HG03025 (cell line): Measurements from ENCODE around the gene SPCS2.
"Not testable (repeated sequence)": the region's sequence is repeated elsewhere in the genome, so short reads cannot be mapped to it uniquely, and the experiment has no call there.

ENCODE experiments used
- ATAC-seq: cut with Tn5 transposase; IDR thresholded peaks from one replicate; pipeline ENCODE4 v1.9.1; 2021; ENCODE audit warnings: mild to moderate bottlenecking, moderate library complexity; ENCODE audit not compliant: unreplicated experiment, low FRiP score

SPCS2 gene

GRCh38 chr11:74948546-74948897 is 544 bp upstream of the SPCS2 start:
- peak; percentile 4 for ATAC-seq

DNA sequence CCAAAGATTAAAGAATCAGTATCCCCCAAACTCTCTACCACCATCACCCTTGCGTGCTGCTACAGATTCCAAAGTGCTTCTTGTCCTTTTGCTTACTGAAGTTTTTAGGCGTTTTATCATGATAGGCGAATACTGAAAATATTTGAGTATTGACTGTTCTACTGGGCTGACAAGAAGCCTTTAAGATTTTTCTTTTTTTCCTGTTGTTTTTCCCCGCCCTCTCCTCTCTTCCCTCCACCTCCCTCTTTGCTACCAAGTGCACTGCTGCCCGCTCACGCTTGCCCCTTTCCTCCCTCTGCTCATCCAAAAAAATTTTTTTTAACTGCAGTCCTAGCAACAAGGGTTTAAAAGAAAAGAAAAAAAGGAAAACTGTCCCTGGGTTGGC is 679 bp downstream of the SPCS2 start:
- no peak for ATAC-seq

- ATAC-seq: no peak
These were observed 1.4 kb downstream of the SPCS2 start for GRCh38 chr11:74950374-74950969.

DNA sequence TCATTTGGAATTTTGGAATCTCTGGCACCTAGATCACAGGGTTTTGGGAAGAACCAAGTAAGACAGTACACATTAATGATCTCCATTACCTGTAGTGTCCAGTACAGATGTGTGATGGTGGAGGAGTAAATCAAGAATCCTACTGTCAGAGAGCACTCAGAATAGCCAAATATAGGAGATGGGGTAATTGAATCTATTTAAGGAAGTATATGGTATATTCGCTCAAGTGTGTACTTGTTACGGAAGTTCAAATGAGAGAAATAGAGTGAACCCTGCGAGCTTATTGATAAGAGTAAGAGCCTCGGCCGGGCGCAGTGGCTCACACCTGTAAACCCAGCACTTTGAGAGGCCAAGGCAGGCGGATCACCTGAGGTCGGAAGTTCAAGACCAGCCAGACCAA is 2.2 kb downstream of the SPCS2 start:
- ATAC-seq: no peak

DNA sequence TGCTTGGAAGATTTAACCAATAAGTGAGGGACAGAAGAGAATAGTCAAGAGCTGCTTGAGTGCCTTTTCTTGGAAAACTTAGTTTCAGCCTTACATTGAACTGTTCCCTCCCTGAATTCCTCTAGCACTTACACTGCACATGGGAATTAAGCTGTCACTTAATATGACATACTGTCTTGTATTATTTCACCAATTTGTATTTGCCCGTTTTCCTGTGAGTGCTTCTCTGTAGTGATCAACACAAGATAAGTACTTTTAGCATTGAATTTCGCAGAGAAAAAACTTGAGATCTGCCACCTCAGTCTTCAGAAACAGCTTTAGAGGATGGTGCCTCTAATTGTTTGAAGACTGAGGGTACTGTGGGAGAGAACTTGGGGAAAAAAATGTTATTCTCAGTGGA is 3.7 kb downstream of the SPCS2 start:
- no peak for ATAC-seq

GRCh38 chr11:74953451-74953850 is 4.4 kb downstream of the SPCS2 start:
- no peak for ATAC-seq

GRCh38 chr11:74954199-74954598 is 5.1 kb downstream of the SPCS2 start:
- ATAC-seq: no peak

DNA sequence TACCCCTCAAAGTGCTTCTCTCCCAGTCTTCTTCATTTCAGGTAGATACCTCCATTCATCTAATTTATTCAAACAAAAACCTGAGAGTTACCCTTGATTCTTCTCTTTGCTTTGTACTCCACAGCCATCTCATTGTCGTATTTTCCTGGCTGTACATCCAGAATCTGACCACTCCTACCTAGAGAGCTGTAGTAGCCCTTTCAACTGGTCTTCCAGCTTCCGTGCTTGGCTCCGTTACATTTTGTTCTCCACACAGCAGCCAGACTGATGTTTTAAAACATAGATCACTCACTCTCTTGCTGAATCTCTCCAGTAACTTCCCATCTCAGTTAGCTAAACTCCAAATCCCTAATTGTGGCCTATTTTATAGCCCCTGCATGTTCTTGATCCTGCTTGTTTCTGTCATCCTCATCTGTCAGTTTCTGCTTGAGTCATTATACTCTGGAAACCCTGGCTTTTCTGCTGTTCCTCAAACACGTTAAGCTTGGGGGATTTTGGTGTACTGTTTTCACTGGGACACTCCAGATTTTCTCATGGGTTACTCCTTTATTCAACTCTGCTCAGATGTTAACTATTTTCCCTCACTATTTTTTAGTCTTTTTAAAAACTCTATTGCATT is 7.4 kb downstream of the SPCS2 start:
- no peak for ATAC-seq

GRCh38 chr11:74957937-74958629 is 9.0 kb downstream of the SPCS2 start:
- ATAC-seq: no peak

GRCh38 chr11:74960128-74960527 is 11.1 kb downstream of the SPCS2 start:
- ATAC-seq: not testable (repeated sequence)

GRCh38 chr11:74966651-74967050 is 17.6 kb downstream of the SPCS2 start:
- ATAC-seq: no peak

GRCh38 chr11:74970852-74971395 is 21.9 kb downstream of the SPCS2 start:
- ATAC-seq: no peak

DNA sequence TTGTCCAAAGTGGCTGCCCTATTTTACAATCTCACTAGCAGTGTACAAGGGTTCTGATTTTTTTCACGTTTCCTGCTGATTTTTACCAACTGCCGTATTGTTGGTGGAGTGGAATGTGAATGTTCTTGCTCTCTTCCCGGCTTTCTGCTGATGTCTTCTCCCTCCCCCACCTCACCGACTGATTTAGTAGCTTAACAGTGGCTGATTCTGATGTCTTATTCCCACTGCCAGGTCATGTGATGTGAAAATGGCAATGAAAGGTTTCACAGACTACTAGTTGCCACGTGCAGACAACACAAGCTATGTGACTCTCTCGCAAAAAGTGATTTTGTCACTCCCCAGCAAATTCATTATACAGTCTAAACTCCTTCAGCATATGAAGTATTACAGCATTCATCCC is 22.4 kb downstream of the SPCS2 start:
- no peak for ATAC-seq

DNA sequence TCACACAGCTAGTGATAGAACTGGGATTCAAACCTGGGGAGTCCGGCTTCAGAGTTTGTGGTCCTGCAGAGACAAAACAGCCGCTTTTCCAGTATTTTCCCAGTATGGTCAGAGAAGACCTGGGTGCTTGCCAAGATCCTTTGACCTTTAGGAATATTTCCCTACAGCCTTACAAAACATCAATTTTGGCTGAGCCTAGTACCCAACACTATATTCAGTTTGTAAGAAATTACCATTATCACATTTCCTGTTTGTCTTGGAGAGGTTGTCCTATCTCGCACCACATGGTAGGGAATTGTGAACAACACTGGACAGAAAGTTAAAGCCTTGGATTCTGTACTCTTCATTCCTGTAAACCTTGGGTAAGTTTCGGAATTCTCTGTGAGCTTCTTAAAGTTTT is 29.0 kb downstream of the SPCS2 start:
- no peak for ATAC-seq

DNA sequence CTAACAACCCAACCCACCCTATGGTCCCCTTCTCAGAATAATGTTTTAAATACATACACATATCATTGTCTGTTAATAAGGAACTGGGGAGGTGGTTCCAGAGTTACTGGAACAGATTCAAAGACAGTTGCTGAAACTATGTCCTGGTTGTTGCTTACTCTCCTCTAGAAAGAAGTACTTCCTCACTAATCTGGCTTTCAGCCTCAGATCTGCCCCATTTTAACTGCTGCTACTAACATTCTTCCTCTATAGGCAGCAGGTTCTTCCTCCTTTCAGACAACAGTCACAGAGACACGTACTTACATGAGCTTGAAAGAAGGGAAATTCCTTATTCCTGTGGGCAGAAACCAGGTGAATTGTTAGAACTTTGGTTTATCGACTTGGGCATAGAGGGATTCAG is 31.6 kb downstream of the SPCS2 start:
- ATAC-seq: no peak

- no peak for ATAC-seq
These were observed 32.8 kb downstream of the SPCS2 start for GRCh38 chr11:74981888-74982287.

GRCh38 chr11:74984070-74984469 is 35.0 kb downstream of the SPCS2 start:
- ATAC-seq: no peak

DNA sequence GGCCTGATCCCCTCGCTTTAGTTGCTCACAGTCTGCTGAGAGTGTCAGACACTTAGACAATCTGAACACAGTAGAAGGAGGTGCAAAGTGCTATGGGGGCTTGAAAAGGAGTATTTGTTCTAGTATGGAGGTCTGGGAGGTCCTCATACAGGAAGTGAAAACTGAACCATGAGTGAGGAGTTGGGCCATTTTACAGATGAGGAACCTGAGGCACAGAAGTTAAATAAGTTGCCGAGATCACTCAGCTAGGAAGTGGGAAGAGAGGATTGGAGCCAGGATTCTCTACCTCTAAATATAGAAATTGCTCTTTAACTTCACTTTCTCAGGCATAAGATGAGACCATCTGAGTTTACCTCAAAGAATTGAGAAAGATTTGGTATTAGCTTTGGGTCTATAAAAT is 35.7 kb downstream of the SPCS2 start:
- no peak for ATAC-seq

GRCh38 chr11:74988541-74989259 is 39.6 kb downstream of the SPCS2 start, which contains the start of gene NEU3:
NEU3 (plus strand) TSS chr11:74988933; CDS start chr11:74989061, 128 bp downstream.
- ATAC-seq: peak; percentile 79

- ATAC-seq: no peak
These were observed 40.2 kb downstream of the SPCS2 start for GRCh38 chr11:74989260-74989638.

GRCh38 chr11:74990150-74990549 is 41.1 kb downstream of the SPCS2 start:
- ATAC-seq: not testable (repeated sequence)
